Osteoblast (primary cell): Measurements from ENCODE around the gene AK4. TPM values are rescaled to one million over a fixed set of nuclear protein-coding genes. Genes with fewer than 3 reads are reported as not detected.

ENCODE experiments used
- DNase-seq: peaks from one replicate; pipeline ENCODE4 v3.0.0; 2011; ENCODE audit warnings: low spot score, mixed read lengths; ENCODE audit not compliant: insufficient read length; ENCODE audit errors: missing footprints
- H2AFZ ChIP-seq: 2 replicates; pipeline ENCODE4 v1.6.0; 2011; ENCODE audit warnings: mild to moderate bottlenecking, low read length
- H3K27ac ChIP-seq: 2 replicates; pipeline ENCODE4 v1.5.1; 2011; ENCODE audit warnings: mild to moderate bottlenecking, low read depth, low read length, moderate library complexity
- H3K27me3 ChIP-seq: 2 replicates; pipeline ENCODE4 v1.6.0; 2012; ENCODE audit warnings: mild to moderate bottlenecking, control low read depth, inconsistent platforms, low read length, moderate library complexity; ENCODE audit not compliant: insufficient read depth
- H3K36me3 ChIP-seq: 2 replicates; pipeline ENCODE4 v1.5.1; 2011; ENCODE audit warnings: mild to moderate bottlenecking, low read length, control low read depth, moderate library complexity; ENCODE audit not compliant: insufficient read depth
- H3K4me1 ChIP-seq: 2 replicates; pipeline ENCODE4 v1.5.1; 2011; ENCODE audit warnings: mild to moderate bottlenecking, low read length, control low read depth, moderate library complexity; ENCODE audit not compliant: insufficient read depth
- H3K4me2 ChIP-seq: 2 replicates; pipeline ENCODE4 v1.6.0; 2011; ENCODE audit warnings: mild to moderate bottlenecking, low read length; ENCODE audit not compliant: insufficient read depth
- H3K4me3 ChIP-seq: fragments of 200-600 bp; sonication (generic); 3 replicates; pipeline ENCODE4 v1.5.1; 2012; ENCODE audit warnings: mild to moderate bottlenecking, low read length, inconsistent platforms; ENCODE audit not compliant: insufficient read depth
- H3K79me2 ChIP-seq: 2 replicates; pipeline ENCODE4 v1.6.0; 2012; ENCODE audit warnings: mild to moderate bottlenecking, low read length, control low read depth, inconsistent platforms; ENCODE audit not compliant: insufficient read depth
- H3K9me3 ChIP-seq: 2 replicates; pipeline ENCODE4 v1.5.1; 2011; ENCODE audit warnings: low read depth, low read length, control low read depth
- H4K20me1 ChIP-seq: 2 replicates; pipeline ENCODE4 v1.6.0; 2012; ENCODE audit warnings: mild to moderate bottlenecking, low read length, control low read depth; ENCODE audit not compliant: insufficient read depth
- small RNA-seq: library from RNA; depleted of rRNA; stranded (forward); fragments of <200 nt; gene quantifications from one replicate; pipeline ENCODE3, GENCODE V24; 2012
- total RNA-seq: library from RNA; depleted of rRNA; stranded (reverse); fragments of >200 nt; gene quantifications from 2 replicates; pipeline ENCODE4 v1.2.3, GENCODE V29; 2012
- TF ChIP-seq, protein P1 (sequence below): IDR thresholded peaks from 2 replicates; pipeline ENCODE4 v1.5.1; 2011; ENCODE audit warnings: mild to moderate bottlenecking, low read depth, low read length, moderate library complexity; ENCODE audit errors: extremely low read depth

Gene AK4
- total RNA-seq, 1 donor, result 37.6 TPM

- peaks cover 3% of the 10 kb centered on the region for H3K79me2 ChIP-seq
- H3K36me3 ChIP-seq, result no peaks in the 10 kb centered on the region
- TF ChIP-seq, protein P1, sequence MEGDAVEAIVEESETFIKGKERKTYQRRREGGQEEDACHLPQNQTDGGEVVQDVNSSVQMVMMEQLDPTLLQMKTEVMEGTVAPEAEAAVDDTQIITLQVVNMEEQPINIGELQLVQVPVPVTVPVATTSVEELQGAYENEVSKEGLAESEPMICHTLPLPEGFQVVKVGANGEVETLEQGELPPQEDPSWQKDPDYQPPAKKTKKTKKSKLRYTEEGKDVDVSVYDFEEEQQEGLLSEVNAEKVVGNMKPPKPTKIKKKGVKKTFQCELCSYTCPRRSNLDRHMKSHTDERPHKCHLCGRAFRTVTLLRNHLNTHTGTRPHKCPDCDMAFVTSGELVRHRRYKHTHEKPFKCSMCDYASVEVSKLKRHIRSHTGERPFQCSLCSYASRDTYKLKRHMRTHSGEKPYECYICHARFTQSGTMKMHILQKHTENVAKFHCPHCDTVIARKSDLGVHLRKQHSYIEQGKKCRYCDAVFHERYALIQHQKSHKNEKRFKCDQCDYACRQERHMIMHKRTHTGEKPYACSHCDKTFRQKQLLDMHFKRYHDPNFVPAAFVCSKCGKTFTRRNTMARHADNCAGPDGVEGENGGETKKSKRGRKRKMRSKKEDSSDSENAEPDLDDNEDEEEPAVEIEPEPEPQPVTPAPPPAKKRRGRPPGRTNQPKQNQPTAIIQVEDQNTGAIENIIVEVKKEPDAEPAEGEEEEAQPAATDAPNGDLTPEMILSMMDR, result no peak
- peaks cover 3% of the 10 kb centered on the region for H3K4me1 ChIP-seq
- no peaks in the 10 kb centered on the region for H3K9me3 ChIP-seq
- no peak overlapping the region for H3K27ac ChIP-seq
- no peak for DNase-seq
- no peak overlapping the region for H3K4me2 ChIP-seq
- H2AFZ ChIP-seq, result no peak overlapping the region
- no peaks in the 10 kb centered on the region for H4K20me1 ChIP-seq
- H3K27me3 ChIP-seq, result no peaks in the 10 kb centered on the region
- H3K4me3 ChIP-seq, result no peak overlapping the region
Measured at GRCh38 chr1:65279070-65279779, 131.2 kb downstream of the AK4 start.

Small RNA genes lying within 50 kb of the gene (small RNA-seq; reads per million reads assigned to genes)
- gene RPS29P7, result not detected

Other genes starting within 250 kb of the AK4 start
- gene JAK1, start 181.7 kb upstream of the AK4 start, total RNA-seq, result 178 and 197 TPM in 2 replicates
- 10.5 and 11.8 TPM in 2 replicates for gene DNAJC6, start 161.3 kb downstream of the AK4 start, total RNA-seq